Smooth muscle cell (in vitro differentiated cells): ENCODE data around the gene CALML6. TPM values are rescaled to one million over a fixed set of nuclear protein-coding genes. Genes with fewer than 3 reads are reported as not detected.

Source experiments
- DNase-seq: peaks from one replicate; lab custom pipeline; 2025; ENCODE audit not compliant: unreplicated experiment; lab: John Stamatoyannopoulos, UW
- H2AFZ ChIP-seq: fragments of 200-600 bp; sonication (generic); 2 replicates; pipeline ENCODE4 v1.6.0; 2016; ENCODE audit warnings: antibody characterized with exemption, low read depth, mild to moderate bottlenecking
- H3F3A ChIP-seq: fragments of 200-600 bp; sonication (generic); 2 replicates; pipeline ENCODE4 v1.6.0; 2017; ENCODE audit warnings: antibody characterized with exemption, low read depth
- H3K27ac ChIP-seq: fragments of 200-600 bp; sonication (generic); 2 replicates; pipeline ENCODE4 v1.5.1; 2016; ENCODE audit warnings: low read depth, mild to moderate bottlenecking
- H3K27me3 ChIP-seq: fragments of 200-600 bp; sonication (generic); 2 replicates; pipeline ENCODE4 v1.6.1; 2016; ENCODE audit warnings: low read depth, mild to moderate bottlenecking
- H3K36me3 ChIP-seq: fragments of 200-600 bp; sonication (generic); 2 replicates; pipeline ENCODE4 v1.5.1; 2016; ENCODE audit warnings: low read depth
- H3K4me1 ChIP-seq: fragments of 200-600 bp; sonication (generic); 2 replicates; pipeline ENCODE4 v1.5.1; 2016; ENCODE audit warnings: low read depth
- H3K4me2 ChIP-seq: fragments of 200-600 bp; sonication (generic); 2 replicates; pipeline ENCODE4 v1.6.0; 2016; ENCODE audit warnings: mild to moderate bottlenecking
- H3K4me3 ChIP-seq: fragments of 200-600 bp; sonication (generic); 2 replicates; pipeline ENCODE4 v1.5.1; 2016; ENCODE audit warnings: mild to moderate bottlenecking
- H3K79me2 ChIP-seq: fragments of 200-600 bp; sonication (generic); 2 replicates; pipeline ENCODE4 v1.6.0; 2016; ENCODE audit warnings: low read depth, mild to moderate bottlenecking
- H3K9ac ChIP-seq: fragments of 200-600 bp; sonication (generic); 2 replicates; pipeline ENCODE4 v1.6.0; 2016; ENCODE audit warnings: low read depth
- H3K9me3 ChIP-seq: fragments of 200-600 bp; sonication (generic); replicated peaks from 2 replicates; pipeline ENCODE4 v1.5.1; 2016; ENCODE audit warnings: low read depth
- H4K20me1 ChIP-seq: fragments of 200-600 bp; sonication (generic); 2 replicates; pipeline ENCODE4 v1.6.0; 2016; ENCODE audit warnings: low read depth
- WGBS: methylation state at CpG from one replicate; pipeline ENCODE4 v1.1.7; 2016; ENCODE audit warnings: low lambda C conversion rate; 5-methylcytosine and 5-hydroxymethylcytosine counted together
- polyA plus RNA-seq: library from polyadenylated mRNA; unstranded; fragments of >200 nt; fragmentation: Nextera tagmentation; extraction: Ambion mirVana; gene quantifications from 2 replicates; pipeline ENCODE4 v1.2.1, GENCODE V29; 2016
- total RNA-seq: library from RNA; depleted of rRNA; stranded (reverse); fragments of >200 nt; gene quantifications from 2 replicates; pipeline ENCODE4 v1.2.3, GENCODE V29; 2014
- TF ChIP-seq, protein P1 (sequence below): fragments of 200-600 bp; sonication (generic); IDR thresholded peaks from 2 replicates; pipeline ENCODE4 v1.5.1; 2017; ENCODE audit warnings: borderline replicate concordance, mild to moderate bottlenecking, antibody characterized with exemption; ENCODE audit not compliant: insufficient read depth, poor library complexity, severe bottlenecking

Gene CALML6
- total and polyA plus RNA-seq, 2 experiments from 2014 or later, result 0.18 to 1.3 TPM

DNA sequence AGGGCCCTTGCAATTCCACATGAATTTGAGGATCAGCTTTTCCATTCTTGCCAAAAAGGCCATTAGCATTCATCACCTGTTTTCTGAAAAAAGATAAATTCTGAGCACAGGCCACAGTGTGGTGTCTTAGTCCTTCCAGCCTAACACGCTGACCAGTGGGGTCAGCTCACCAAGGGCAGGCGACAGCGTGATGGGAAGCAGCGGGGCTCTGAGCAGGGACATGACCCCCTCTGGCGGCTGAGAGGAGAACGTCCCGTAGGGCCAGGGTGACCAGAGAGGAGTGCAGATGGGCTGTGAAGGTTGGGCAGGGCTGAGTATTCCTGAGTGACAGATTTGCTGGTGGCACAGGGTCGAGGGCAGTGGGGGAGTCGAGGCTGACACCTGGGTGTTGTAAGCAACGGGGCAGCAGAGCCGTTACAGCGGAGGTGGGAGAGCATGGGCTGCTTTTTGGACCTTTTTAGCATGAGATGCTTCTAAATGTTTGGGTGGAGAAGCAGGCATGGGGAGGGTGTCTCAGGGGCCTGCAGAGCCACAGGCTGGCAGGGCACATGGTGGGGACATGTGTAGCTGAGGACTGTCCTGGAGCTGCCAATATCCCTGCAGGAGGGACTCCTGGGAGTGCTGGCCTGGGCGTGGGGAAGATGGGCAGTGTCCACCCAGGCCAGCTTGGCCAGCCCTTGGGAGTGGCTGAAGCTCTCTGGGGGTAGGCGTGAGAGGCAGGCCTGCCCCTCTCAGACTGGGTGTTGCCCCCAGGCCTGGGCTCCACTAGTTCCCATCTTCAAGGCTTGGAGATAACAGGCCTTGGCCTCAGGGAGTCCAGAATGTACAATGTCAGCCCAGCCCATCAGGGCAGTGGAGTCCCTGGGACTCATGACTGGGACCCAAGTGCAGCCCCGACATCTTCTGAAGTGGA lies 8.6 kb upstream of the CALML6 start:
- Histone ChIP-seq H3K4me3 (no peak overlapping the region), H3K4me2 (no peak overlapping the region), H4K20me1 (no peaks in the 10 kb centered on the region), H2AFZ (no peak overlapping the region), H3F3A (no peaks in the 10 kb centered on the region), H3K36me3 (no peaks in the 10 kb centered on the region), H3K27ac (peak overlapping the region; percentile 68), H3K79me2 (peaks cover 8% of the 10 kb centered on the region), H3K9ac (no peak overlapping the region), H3K9me3 (no peaks in the 10 kb centered on the region), H3K27me3 (no peaks in the 10 kb centered on the region), H3K4me1 (peaks cover 8% of the 10 kb centered on the region)
- peak; percentile 39 for DNase-seq
- 25% methylated on average over 15 of the region's 15 CpGs for WGBS
- TF ChIP-seq, protein P1, sequence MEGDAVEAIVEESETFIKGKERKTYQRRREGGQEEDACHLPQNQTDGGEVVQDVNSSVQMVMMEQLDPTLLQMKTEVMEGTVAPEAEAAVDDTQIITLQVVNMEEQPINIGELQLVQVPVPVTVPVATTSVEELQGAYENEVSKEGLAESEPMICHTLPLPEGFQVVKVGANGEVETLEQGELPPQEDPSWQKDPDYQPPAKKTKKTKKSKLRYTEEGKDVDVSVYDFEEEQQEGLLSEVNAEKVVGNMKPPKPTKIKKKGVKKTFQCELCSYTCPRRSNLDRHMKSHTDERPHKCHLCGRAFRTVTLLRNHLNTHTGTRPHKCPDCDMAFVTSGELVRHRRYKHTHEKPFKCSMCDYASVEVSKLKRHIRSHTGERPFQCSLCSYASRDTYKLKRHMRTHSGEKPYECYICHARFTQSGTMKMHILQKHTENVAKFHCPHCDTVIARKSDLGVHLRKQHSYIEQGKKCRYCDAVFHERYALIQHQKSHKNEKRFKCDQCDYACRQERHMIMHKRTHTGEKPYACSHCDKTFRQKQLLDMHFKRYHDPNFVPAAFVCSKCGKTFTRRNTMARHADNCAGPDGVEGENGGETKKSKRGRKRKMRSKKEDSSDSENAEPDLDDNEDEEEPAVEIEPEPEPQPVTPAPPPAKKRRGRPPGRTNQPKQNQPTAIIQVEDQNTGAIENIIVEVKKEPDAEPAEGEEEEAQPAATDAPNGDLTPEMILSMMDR, result peak; percentile 82

DNA sequence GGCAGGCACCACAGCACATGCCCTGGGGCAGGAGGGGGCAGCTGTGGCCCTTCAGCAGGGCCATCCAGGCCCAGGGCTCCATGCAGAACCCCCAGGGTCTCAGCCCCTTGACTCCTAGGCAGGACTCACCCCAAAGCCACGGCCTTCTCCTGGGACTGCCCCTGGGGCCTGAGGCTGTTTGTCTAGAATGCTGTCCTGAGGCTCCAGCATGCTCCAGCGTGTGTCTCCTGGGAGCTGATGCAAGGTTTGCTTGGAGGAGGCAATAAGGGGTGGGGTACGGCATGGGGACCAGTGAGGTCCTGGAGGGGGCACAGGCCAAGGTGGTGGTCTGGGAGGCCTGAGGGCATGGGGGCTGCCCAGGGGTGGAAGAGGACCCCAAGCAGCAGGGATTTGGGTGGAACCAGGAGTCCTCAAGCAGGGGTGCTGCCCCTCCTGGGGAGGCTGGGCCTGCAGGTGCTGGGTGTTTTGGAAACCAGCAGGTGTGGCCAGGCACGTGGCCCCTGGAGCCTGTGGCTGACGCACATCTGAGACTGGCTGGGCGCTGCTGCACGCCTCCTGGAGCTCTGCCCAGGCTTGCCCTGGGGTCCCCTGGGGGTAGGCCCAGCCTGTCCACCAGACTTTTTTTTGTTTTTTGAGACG lies 7.8 kb upstream of the CALML6 start:
- Histone ChIP-seq H3F3A (no peaks in the 10 kb centered on the region), H3K4me1 (peaks cover 8% of the 10 kb centered on the region), H3K9ac (no peak overlapping the region), H3K36me3 (no peaks in the 10 kb centered on the region), H3K9me3 (no peaks in the 10 kb centered on the region), H3K79me2 (peaks cover 8% of the 10 kb centered on the region), H3K4me3 (no peak overlapping the region), H3K4me2 (no peak overlapping the region), H3K27ac (peak overlapping the region; percentile 68), H3K27me3 (no peaks in the 10 kb centered on the region), H2AFZ (no peak overlapping the region), H4K20me1 (no peaks in the 10 kb centered on the region)
- TF ChIP-seq, protein P1, result no peak
- WGBS, result 80% methylated on average over 8 of the region's 8 CpGs
- no peak for DNase-seq

DNA sequence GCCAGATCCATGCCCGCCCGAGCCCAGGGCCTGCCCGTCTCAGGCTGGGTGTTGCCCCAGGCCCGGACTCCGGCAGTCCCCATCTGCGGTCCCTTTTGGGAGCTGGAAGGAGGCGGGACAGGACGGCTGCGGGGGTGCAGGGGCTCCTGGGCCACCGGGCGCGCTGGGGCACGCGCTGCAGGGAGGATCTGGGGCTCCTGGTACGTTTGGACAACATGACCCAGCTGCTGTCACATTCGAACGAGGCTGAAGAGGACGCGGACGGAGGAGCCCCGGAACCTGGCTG lies 6.6 kb upstream of the CALML6 start:
- Histone ChIP-seq H4K20me1 (no peaks in the 10 kb centered on the region), H3K36me3 (no peaks in the 10 kb centered on the region), H3K4me2 (peak overlapping the region; percentile 98), H3K9ac (peak overlapping the region; percentile 79), H3K79me2 (peaks cover 8% of the 10 kb centered on the region), H2AFZ (peak overlapping the region; percentile 92), H3K4me1 (peaks cover 8% of the 10 kb centered on the region), H3K9me3 (no peaks in the 10 kb centered on the region), H3F3A (no peaks in the 10 kb centered on the region), H3K27ac (peak overlapping the region; percentile 68), H3K4me3 (peak overlapping the region; percentile 86), H3K27me3 (no peaks in the 10 kb centered on the region)
- TF ChIP-seq, protein P1, result no peak
- WGBS, result 10% methylated on average over 21 of the region's 21 CpGs
- no peak for DNase-seq
